Urinary bladder (tissue), 4 donors: ENCODE data around the gene TRIM24. TPM values are rescaled to one million over a fixed set of nuclear protein-coding genes. Genes with fewer than 3 reads are reported as not detected.
"Not testable (repeated sequence)": the region's sequence is repeated elsewhere in the genome, so short reads cannot be mapped to it uniquely, and the experiment has no call there.

Experiments used
- DNase-seq: peaks from one replicate; pipeline ENCODE4 v3.0.0-alpha.2; 2015; ENCODE audit errors: extremely low spot score
- H3K27ac ChIP-seq: one replicate; pipeline ENCODE4 v1.5.1; 2013; ENCODE audit warnings: low read depth, mild to moderate bottlenecking, moderate library complexity
- H3K36me3 ChIP-seq: one replicate; pipeline ENCODE4 v1.6.1; 2013; ENCODE audit warnings: mild to moderate bottlenecking, moderate library complexity; ENCODE audit not compliant: insufficient read depth
- H3K4me1 ChIP-seq: one replicate; pipeline ENCODE4 v1.6.1; 2013; ENCODE audit warnings: mild to moderate bottlenecking, moderate library complexity; ENCODE audit not compliant: insufficient read depth
- H3K4me3 ChIP-seq: one replicate; pipeline ENCODE4 v1.5.1; 2013; ENCODE audit warnings: low read depth, low read length
- WGBS: extraction: QIAGEN DNeasy Blood & Tissue Kit; methylation state at CpG from one replicate; pipeline ENCODE4 v1.1.7; 2013; 5-methylcytosine and 5-hydroxymethylcytosine counted together
- polyA plus RNA-seq: library from polyadenylated mRNA; stranded (reverse); fragments of 200-250 nt; gene quantifications from one replicate; pipeline ENCODE4 v1.2.3, GENCODE V29; 2013
- total RNA-seq: library from RNA; depleted of rRNA; stranded (reverse); fragments of >200 nt; gene quantifications from one replicate; pipeline ENCODE4 v1.2.3, GENCODE V29; 2014
- donor health status: healthy with polysubstance abuse.
- donor health status: healthy.

Gene TRIM24
- 28.0 TPM for total RNA-seq
- polyA plus RNA-seq = 9.8 TPM

GRCh38 chr7:138460176-138460648 is at the start of gene TRIM24:
Gene TRIM24 (plus strand): TSS chr7:138460259. CDS start chr7:138460549, 290 bp downstream.
- H3K4me1 ChIP-seq = no peaks in the 10 kb centered on the region
- DNase-seq = no peak
- 0% methylated on average over 59 of the region's 59 CpGs for WGBS
- H3K27ac ChIP-seq = peak within 1 kb of the TSS; percentile 94
- no peaks in the 10 kb centered on the region for H3K36me3 ChIP-seq
- peak within 1 kb of the TSS; percentile 80 for H3K4me3 ChIP-seq

DNA sequence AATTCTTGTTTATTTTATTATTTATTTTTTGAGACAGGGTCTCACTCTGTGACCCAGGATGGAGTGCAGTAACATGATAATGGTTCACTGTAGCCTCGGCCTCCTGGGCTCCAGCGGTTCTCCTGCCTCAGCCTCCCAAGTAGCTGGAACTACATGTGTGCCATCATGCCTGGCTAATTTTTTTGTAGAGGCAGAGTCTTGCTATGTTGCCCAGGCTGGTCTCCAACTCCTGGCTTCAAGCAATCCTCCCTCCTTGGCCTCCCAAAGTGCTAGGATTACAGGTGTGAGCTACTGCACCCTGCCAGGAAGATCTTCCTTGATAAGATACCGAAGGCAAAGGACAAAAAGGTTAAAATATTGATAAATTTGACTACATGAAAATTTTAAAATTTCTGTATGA is 48.0 kb upstream of the TRIM24 start:
- not testable (repeated sequence) for H3K4me3 ChIP-seq, H3K36me3 ChIP-seq, DNase-seq, H3K27ac ChIP-seq, H3K4me1 ChIP-seq
- WGBS = 92% methylated on average over 3 of the region's 3 CpGs

DNA sequence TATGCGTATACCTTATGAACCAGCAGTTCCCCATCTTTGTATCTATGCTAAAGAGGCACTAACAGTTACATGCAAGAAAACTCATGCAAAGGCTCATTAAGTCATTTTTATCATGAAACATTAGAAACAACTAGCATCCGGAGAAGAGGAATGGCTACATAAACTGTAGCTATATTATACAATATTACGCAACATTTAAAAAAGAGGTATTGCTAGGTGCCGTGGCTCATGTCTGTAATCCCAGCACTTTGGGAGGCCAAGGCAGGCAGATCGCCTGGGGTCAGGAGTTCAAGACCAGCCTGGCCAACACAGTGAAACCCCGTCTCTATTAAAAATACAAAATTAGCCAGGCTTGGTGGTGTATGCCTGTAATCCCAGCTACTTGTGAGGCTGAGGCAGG is 47.1 kb upstream of the TRIM24 start:
- WGBS = 91% methylated on average over 6 of the region's 6 CpGs
- not testable (repeated sequence) for DNase-seq, H3K4me3 ChIP-seq, H3K4me1 ChIP-seq, H3K36me3 ChIP-seq, H3K27ac ChIP-seq

- Histone ChIP-seq H3K36me3 (no peaks in the 10 kb centered on the region), H3K27ac (no peak overlapping the region), H3K4me1 (no peaks in the 10 kb centered on the region), H3K4me3 (no peak overlapping the region)
- 40% methylated on average over 3 of the region's 3 CpGs for WGBS
- no peak for DNase-seq
Measured at GRCh38 chr7:138417078-138417700, 42.9 kb upstream of the TRIM24 start.

- WGBS = 38% methylated on average over 1 of the region's 1 CpG
- Histone ChIP-seq H3K27ac (no peak overlapping the region), H3K4me1 (no peaks in the 10 kb centered on the region), H3K4me3 (no peak overlapping the region), H3K36me3 (no peaks in the 10 kb centered on the region)
- DNase-seq = no peak
Measured at GRCh38 chr7:138417764-138418163, 42.3 kb upstream of the TRIM24 start.

GRCh38 chr7:138418403-138418802 is 41.7 kb upstream of the TRIM24 start:
- WGBS = 68% methylated on average over 1 of the region's 1 CpG

DNA sequence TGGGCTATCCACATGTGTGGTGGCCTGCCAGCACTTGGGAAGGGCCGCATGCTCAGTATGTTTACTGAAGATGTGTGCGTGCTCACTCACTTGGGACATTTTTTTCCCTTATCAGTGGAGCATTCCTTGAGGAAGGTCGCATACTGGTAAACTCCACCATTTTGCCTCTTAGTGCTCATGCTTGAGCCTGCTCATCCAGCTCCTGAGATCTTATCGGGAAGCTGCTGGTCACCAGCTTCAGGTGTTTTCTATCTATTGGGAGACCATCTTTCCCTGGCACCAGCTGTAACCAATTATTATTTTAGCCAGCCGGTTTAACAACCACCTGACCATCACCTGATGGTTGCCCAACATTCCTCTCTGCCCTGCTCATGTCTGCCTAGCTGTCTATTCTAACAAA is 35.0 kb upstream of the TRIM24 start:
- no peaks in the 10 kb centered on the region for H3K4me1 ChIP-seq
- H3K27ac ChIP-seq = no peak overlapping the region
- H3K36me3 ChIP-seq = no peaks in the 10 kb centered on the region
- no peak for DNase-seq
- WGBS = 93% methylated on average over 5 of the region's 5 CpGs
- no peak overlapping the region for H3K4me3 ChIP-seq

More at GRCh38 chr7:138418403-138418802, 41.7 kb upstream of the TRIM24 start:
- H3K4me3 ChIP-seq, H3K4me1 ChIP-seq, H3K36me3 ChIP-seq, DNase-seq, H3K27ac ChIP-seq: not testable (repeated sequence)

DNA sequence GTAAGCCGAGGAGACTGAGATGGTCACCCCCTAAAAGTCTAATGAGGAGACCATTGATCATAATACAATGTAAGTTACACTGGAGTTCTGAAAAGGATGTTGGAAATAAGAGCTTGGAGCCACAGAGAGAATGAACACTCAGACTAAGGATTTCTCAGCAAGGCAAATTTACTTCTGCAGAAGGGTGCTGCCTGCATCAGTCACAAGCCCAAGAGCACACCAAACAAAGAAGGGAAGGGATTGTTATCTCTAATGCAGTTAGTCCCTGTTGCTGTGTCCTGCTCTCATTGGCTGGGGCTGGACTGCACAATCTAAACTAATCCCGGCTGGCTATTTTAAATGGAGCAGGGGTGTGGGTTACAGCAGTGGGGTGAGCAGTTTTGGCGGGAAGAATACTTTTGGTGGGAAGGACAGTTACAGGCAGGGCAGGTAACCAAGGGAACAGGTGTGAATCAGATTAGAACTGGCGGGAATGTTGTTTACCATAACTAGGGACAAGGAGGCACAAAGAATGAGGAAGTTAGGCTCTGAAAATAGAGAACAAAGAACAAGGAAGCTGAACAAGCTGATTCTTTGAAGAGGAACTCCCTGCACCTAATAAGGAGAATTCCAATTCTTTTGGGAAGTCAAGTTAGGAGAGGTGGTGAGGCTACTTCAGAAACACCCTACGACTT is 30.3 kb upstream of the TRIM24 start:
- Histone ChIP-seq H3K27ac (no peak overlapping the region), H3K4me3 (no peak overlapping the region), H3K4me1 (no peaks in the 10 kb centered on the region), H3K36me3 (no peaks in the 10 kb centered on the region)
- WGBS = 92% methylated on average over 5 of the region's 5 CpGs
- DNase-seq = no peak

GRCh38 chr7:138431517-138431916 is 28.5 kb upstream of the TRIM24 start:
- DNase-seq = no peak
- Histone ChIP-seq H3K4me3 (no peak overlapping the region), H3K4me1 (no peaks in the 10 kb centered on the region), H3K27ac (no peak overlapping the region), H3K36me3 (no peaks in the 10 kb centered on the region)
- WGBS = 72% methylated on average over 2 of the region's 2 CpGs

- 84% methylated on average over 6 of the region's 6 CpGs for WGBS
- Histone ChIP-seq H3K27ac (no peak overlapping the region), H3K4me3 (no peak overlapping the region), H3K4me1 (no peaks in the 10 kb centered on the region), H3K36me3 (no peaks in the 10 kb centered on the region)
- DNase-seq = no peak
Measured at GRCh38 chr7:138433583-138434443, 26.2 kb upstream of the TRIM24 start.

DNA sequence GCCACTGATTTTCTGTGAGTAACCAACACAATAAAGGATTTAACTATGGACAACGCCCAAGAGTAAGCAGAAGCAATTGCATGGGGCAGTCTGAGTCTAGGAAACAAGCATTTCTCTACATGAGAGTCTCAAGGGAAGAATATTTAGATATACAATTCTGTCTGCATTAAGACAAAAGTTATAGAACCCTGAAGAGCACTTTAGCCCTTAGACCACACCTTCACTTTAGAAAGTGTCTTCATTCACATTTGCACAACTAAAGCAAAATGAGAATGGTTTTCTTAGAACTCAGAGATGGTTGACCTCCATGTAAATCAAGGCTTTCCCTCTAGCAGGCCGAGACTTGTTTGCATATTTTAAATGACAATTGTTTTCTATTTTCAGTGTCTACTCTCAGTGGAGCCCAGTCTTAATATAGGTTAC is 25.5 kb upstream of the TRIM24 start:
- no peak overlapping the region for H3K4me3 ChIP-seq
- no peaks in the 10 kb centered on the region for H3K4me1 ChIP-seq
- no peak for DNase-seq
- no peaks in the 10 kb centered on the region for H3K36me3 ChIP-seq
- H3K27ac ChIP-seq = no peak overlapping the region
- 80% methylated on average over 2 of the region's 2 CpGs for WGBS

GRCh38 chr7:138435231-138435919 is 24.7 kb upstream of the TRIM24 start:
- no peak overlapping the region for H3K27ac ChIP-seq
- no peak overlapping the region for H3K4me3 ChIP-seq
- 94% methylated on average over 10 of the region's 10 CpGs for WGBS
- no peak for DNase-seq
- H3K4me1 ChIP-seq = no peaks in the 10 kb centered on the region
- no peaks in the 10 kb centered on the region for H3K36me3 ChIP-seq

- H3K36me3 ChIP-seq = no peaks in the 10 kb centered on the region
- DNase-seq = no peak
- 91% methylated on average over 2 of the region's 2 CpGs for WGBS
- H3K27ac ChIP-seq = no peak overlapping the region
- H3K4me1 ChIP-seq = no peaks in the 10 kb centered on the region
- no peak overlapping the region for H3K4me3 ChIP-seq
Measured at GRCh38 chr7:138436388-138436787, 23.7 kb upstream of the TRIM24 start.
